Activated T-cell treated with anti-CD3 and anti-CD28 coated beads, Interleukin-2, amount 50 U/mL, for 72 hours (primary cell): ENCODE results near the gene ZNF439. TPM values are rescaled to one million over a fixed set of nuclear protein-coding genes. Genes with fewer than 3 reads are reported as not detected.
A peak's percentile ranks its signal among the peaks of the same experiment; 100 is the strongest.
"Not testable (repeated sequence)": the region's sequence is repeated elsewhere in the genome, so short reads cannot be mapped to it uniquely, and the experiment has no call there.

Experiments used
- ATAC-seq, 2 donors: fragments of 150-1000 bp; cut with Tn5 transposase; replicated peaks in 1 of 2; 2 replicates each; pipeline ENCODE4 v1.10.0; 2021; ENCODE audit warnings: moderate library complexity in 2 of 2, mild to moderate bottlenecking in 1 of 2
- DNase-seq, 2 donors: peaks; one replicate each; pipeline ENCODE4 v3.0.0; 2021 to 2022; ENCODE audit warnings: mixed read lengths in 1 of 2
- H3K27ac Mint-ChIP-seq: one replicate; pipeline ENCODE4 v1.8.0; 2022; ENCODE audit warnings: mild to moderate bottlenecking, moderate library complexity, mixed read lengths
- H3K27me3 Mint-ChIP-seq: one replicate; pipeline ENCODE4 v1.8.0; 2022; ENCODE audit warnings: low read depth, mixed read lengths
- H3K36me3 Mint-ChIP-seq, 2 donors: one replicate each; pipeline ENCODE4 v1.8.0; 2022; ENCODE audit warnings: mixed read lengths in 2 of 2, mild to moderate bottlenecking in 1 of 2; ENCODE audit not compliant: insufficient read depth in 2 of 2
- H3K4me1 Mint-ChIP-seq: one replicate; pipeline ENCODE4 v1.8.0; 2022; ENCODE audit warnings: low read depth, mixed read lengths
- H3K4me3 Mint-ChIP-seq, 2 donors: one replicate each; pipeline ENCODE4 v1.8.0; 2022; ENCODE audit warnings: mild to moderate bottlenecking in 2 of 2, mixed read lengths in 2 of 2, moderate library complexity in 2 of 2
- H3K9me3 Mint-ChIP-seq, 2 donors: one replicate each; pipeline ENCODE4 v1.8.0; 2022; ENCODE audit warnings: mixed read lengths in 2 of 2
- total RNA-seq, 2 donors: library from RNA; stranded (reverse); gene quantifications; one replicate each; pipeline ENCODE4 v1.2.3, GENCODE V29; 2022

ZNF439 gene
- total RNA-seq, 2 donors from 2014 or later: 5.8 to 10.1 TPM

- no peak overlapping the region for H3K4me3 Mint-ChIP-seq
- ATAC-seq: no peak
- no peak overlapping the region for H3K27ac Mint-ChIP-seq
Observed at GRCh38 chr19:11880598-11880997, 32.1 kb downstream of the ZNF439 start.

GRCh38 chr19:11881151-11881800 is 32.8 kb downstream of the ZNF439 start:
- no peak overlapping the region for H3K4me3 Mint-ChIP-seq
- H3K36me3 Mint-ChIP-seq: peaks cover under 1 to 1% of the 10 kb centered on the region in 2 donors
- ATAC-seq: peak; percentile 56 to 67
- no peak overlapping the region for H3K27ac Mint-ChIP-seq
- H3K9me3 Mint-ChIP-seq: peaks cover 1 to 2% of the 10 kb centered on the region in 2 donors
- H3K4me1 Mint-ChIP-seq: peaks cover 4% of the 10 kb centered on the region
- H3K27me3 Mint-ChIP-seq: no peaks in the 10 kb centered on the region
- peak; percentile 57 to 62 for DNase-seq

More at GRCh38 chr19:11880598-11880997, 32.1 kb downstream of the ZNF439 start:
- no peaks in the 10 kb centered on the region for H3K27me3 Mint-ChIP-seq
- no peak for DNase-seq
- H3K36me3 Mint-ChIP-seq: no peaks in the 10 kb centered on the region
- peaks cover 8% of the 10 kb centered on the region for H3K4me1 Mint-ChIP-seq
- peaks cover 0 to 1% of the 10 kb centered on the region in 2 donors for H3K9me3 Mint-ChIP-seq

GRCh38 chr19:11882606-11883005 is 34.1 kb downstream of the ZNF439 start:
- peaks cover 2 to 3% of the 10 kb centered on the region in 2 donors for H3K36me3 Mint-ChIP-seq
- H3K9me3 Mint-ChIP-seq: peaks cover 2 to 3% of the 10 kb centered on the region in 2 donors
- no peak for ATAC-seq

GRCh38 chr19:11887234-11887610 is 38.7 kb downstream of the ZNF439 start:
- no peak overlapping the region for H3K27ac Mint-ChIP-seq
- ATAC-seq: no peak
- no peak for DNase-seq
- peaks cover 18% of the 10 kb centered on the region for H3K4me1 Mint-ChIP-seq
- peaks cover 2 to 3% of the 10 kb centered on the region in 2 donors for H3K36me3 Mint-ChIP-seq
- H3K27me3 Mint-ChIP-seq: no peaks in the 10 kb centered on the region
- peaks cover 2 to 3% of the 10 kb centered on the region in 2 donors for H3K9me3 Mint-ChIP-seq
- H3K4me3 Mint-ChIP-seq: peak overlapping the region; percentile 89 to 90

More at GRCh38 chr19:11882606-11883005, 34.1 kb downstream of the ZNF439 start:
- no peak overlapping the region for H3K27ac Mint-ChIP-seq
- peaks cover 4% of the 10 kb centered on the region for H3K4me1 Mint-ChIP-seq
- H3K4me3 Mint-ChIP-seq: no peak overlapping the region
- H3K27me3 Mint-ChIP-seq: no peaks in the 10 kb centered on the region
- no peak for DNase-seq

GRCh38 chr19:11887611-11888531 is 39.3 kb downstream of the ZNF439 start, which contains the start of gene ZNF69:
Gene ZNF69, plus strand, starts transcription at chr19:11887782. Its CDS starts 142 bp downstream, at chr19:11887924.
- H3K36me3 Mint-ChIP-seq: peaks cover 2 to 3% of the 10 kb centered on the region in 2 donors
- ATAC-seq (peak; percentile 91 to 94), DNase-seq (peak; percentile 59 to 65)
- peak within 1 kb of the TSS; percentile 89 to 90 for H3K4me3 Mint-ChIP-seq
- peaks cover 18% of the 10 kb centered on the region for H3K4me1 Mint-ChIP-seq
- no peaks in the 10 kb centered on the region for H3K27me3 Mint-ChIP-seq
- peaks cover 2 to 3% of the 10 kb centered on the region in 2 donors for H3K9me3 Mint-ChIP-seq
- H3K27ac Mint-ChIP-seq: peak within 1 kb of the TSS; percentile 22

- H3K27me3 Mint-ChIP-seq, ATAC-seq, H3K9me3 Mint-ChIP-seq, H3K4me3 Mint-ChIP-seq, DNase-seq, H3K27ac Mint-ChIP-seq: not testable (repeated sequence)
- peaks cover 22% of the 10 kb centered on the region for H3K4me1 Mint-ChIP-seq
- H3K36me3 Mint-ChIP-seq: peaks cover 5 to 12% of the 10 kb centered on the region in 2 donors
Observed at GRCh38 chr19:11889901-11890300, 41.4 kb downstream of the ZNF439 start.

GRCh38 chr19:11890634-11891033 is 42.1 kb downstream of the ZNF439 start:
- H3K27me3 Mint-ChIP-seq: no peaks in the 10 kb centered on the region
- H3K36me3 Mint-ChIP-seq: peaks cover 9 to 18% of the 10 kb centered on the region in 2 donors
- DNase-seq: no peak
- H3K4me1 Mint-ChIP-seq: peaks cover 22% of the 10 kb centered on the region
- ATAC-seq: no peak
- no peak overlapping the region for H3K27ac Mint-ChIP-seq
- peaks cover 8 to 13% of the 10 kb centered on the region in 2 donors for H3K9me3 Mint-ChIP-seq
- H3K4me3 Mint-ChIP-seq: no peak overlapping the region

GRCh38 chr19:11894851-11895250 is 46.3 kb downstream of the ZNF439 start:
- peaks cover 10 to 12% of the 10 kb centered on the region in 2 donors for H3K9me3 Mint-ChIP-seq
- no peak overlapping the region for H3K27ac Mint-ChIP-seq
- ATAC-seq (no peak), DNase-seq (no peak)
- H3K36me3 Mint-ChIP-seq: peaks cover 10 to 23% of the 10 kb centered on the region in 2 donors
- H3K27me3 Mint-ChIP-seq: no peaks in the 10 kb centered on the region
- no peak overlapping the region for H3K4me3 Mint-ChIP-seq
- H3K4me1 Mint-ChIP-seq: peaks cover 4% of the 10 kb centered on the region

GRCh38 chr19:11902228-11902627 is 53.7 kb downstream of the ZNF439 start:
- Mint-ChIP-seq H3K9me3 (peaks cover 13 to 21% of the 10 kb centered on the region in 2 donors), H3K4me1 (no peaks in the 10 kb centered on the region), H3K27me3 (no peaks in the 10 kb centered on the region), H3K27ac (no peak overlapping the region), H3K36me3 (peaks cover 33 to 59% of the 10 kb centered on the region in 2 donors), H3K4me3 (no peak overlapping the region)
- DNase-seq (no peak), ATAC-seq (no peak)

GRCh38 chr19:11905928-11906327 is 57.4 kb downstream of the ZNF439 start:
- H3K36me3 Mint-ChIP-seq: peaks cover 45 to 68% of the 10 kb centered on the region in 2 donors
- no peak overlapping the region for H3K27ac Mint-ChIP-seq
- DNase-seq (no peak), ATAC-seq (no peak)
- H3K27me3 Mint-ChIP-seq: no peaks in the 10 kb centered on the region
- peaks cover 31 to 34% of the 10 kb centered on the region in 2 donors for H3K9me3 Mint-ChIP-seq
- no peaks in the 10 kb centered on the region for H3K4me1 Mint-ChIP-seq
- H3K4me3 Mint-ChIP-seq: no peak overlapping the region

GRCh38 chr19:11911937-11912336 is 63.4 kb downstream of the ZNF439 start:
- H3K4me1 Mint-ChIP-seq, ATAC-seq: not testable (repeated sequence)
- peaks cover 31 to 41% of the 10 kb centered on the region in 2 donors for H3K36me3 Mint-ChIP-seq

GRCh38 chr19:11914417-11915051 is 66.0 kb downstream of the ZNF439 start:
- not testable (repeated sequence) for H3K27me3 Mint-ChIP-seq, ATAC-seq, H3K4me3 Mint-ChIP-seq, DNase-seq, H3K27ac Mint-ChIP-seq, H3K4me1 Mint-ChIP-seq
- peaks cover 18 to 23% of the 10 kb centered on the region in 2 donors for H3K36me3 Mint-ChIP-seq
- H3K9me3 Mint-ChIP-seq: peaks cover 12 to 18% of the 10 kb centered on the region in 2 donors

More at GRCh38 chr19:11911937-11912336, 63.4 kb downstream of the ZNF439 start:
- H3K9me3 Mint-ChIP-seq: peaks cover 28 to 32% of the 10 kb centered on the region in 2 donors
- DNase-seq, H3K27ac Mint-ChIP-seq, H3K4me3 Mint-ChIP-seq, H3K27me3 Mint-ChIP-seq: not testable (repeated sequence)
